IgD-negative memory B cell (primary cell): ENCODE data around the gene COX5A. TPM values are rescaled to one million over a fixed set of nuclear protein-coding genes. Genes with fewer than 3 reads are reported as not detected.
"Not testable (repeated sequence)": the region's sequence is repeated elsewhere in the genome, so short reads cannot be mapped to it uniquely, and the experiment has no call there.

Experiments used
- H3K27ac Mint-ChIP-seq, 3 donors: one replicate each; pipeline ENCODE4 v1.8.0; 2020 to 2022; ENCODE audit warnings: mild to moderate bottlenecking in 3 of 3, mixed read lengths in 3 of 3, moderate library complexity in 1 of 3
- H3K27me3 Mint-ChIP-seq: one replicate; pipeline ENCODE4 v1.8.0; 2021; ENCODE audit warnings: mixed read lengths
- H3K36me3 Mint-ChIP-seq: one replicate; pipeline ENCODE4 v1.8.0; 2020; ENCODE audit warnings: mild to moderate bottlenecking, mixed read lengths
- H3K4me1 Mint-ChIP-seq, 3 donors: one replicate each; pipeline ENCODE4 v1.8.0; 2020 to 2022; ENCODE audit warnings: mixed read lengths in 3 of 3, mild to moderate bottlenecking in 1 of 3
- H3K4me3 Mint-ChIP-seq, 4 donors: one replicate each; pipeline ENCODE4 v1.8.0; 2020 to 2022; ENCODE audit warnings: mild to moderate bottlenecking in 4 of 4, mixed read lengths in 4 of 4, moderate library complexity in 3 of 4
- H3K9me3 Mint-ChIP-seq, 3 donors: one replicate each; pipeline ENCODE4 v1.8.0; 2020 to 2021; ENCODE audit warnings: mixed read lengths in 3 of 3, mild to moderate bottlenecking in 1 of 3
- polyA plus RNA-seq: library from polyadenylated mRNA; unstranded; fragments of 300-500 nt; fragmentation: Illumina TruSeq; gene quantifications from one replicate; pipeline ENCODE4 v1.2.3, GENCODE V29; 2021

COX5A gene
- polyA plus RNA-seq, 1 donor from 2014 or later = 325 TPM

DNA sequence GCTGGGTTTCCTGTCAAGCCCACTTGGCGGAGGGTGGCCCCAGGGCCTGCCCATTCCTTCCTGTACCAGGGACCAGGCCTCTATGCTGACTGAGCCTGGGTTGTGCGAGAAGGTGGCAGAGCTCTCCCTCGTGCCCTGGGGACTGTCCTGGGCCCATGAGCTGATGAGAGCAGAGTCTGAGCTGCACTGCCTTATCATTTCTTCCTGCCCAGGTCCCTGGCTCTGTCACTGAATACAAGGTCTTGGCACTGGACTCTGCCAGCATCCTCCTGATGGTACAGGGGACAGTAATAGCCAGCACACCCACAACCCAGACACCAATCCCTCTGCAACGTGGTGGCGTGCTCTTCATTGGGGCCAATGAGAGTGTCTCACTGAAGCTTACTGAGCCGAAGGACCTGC lies 40.6 kb downstream of the COX5A start:
- Mint-ChIP-seq H3K27me3 (no peaks in the 10 kb centered on the region), H3K9me3 (no peaks in the 10 kb centered on the region), H3K4me1 (peaks cover 21 to 23% (median 23%) of the 10 kb centered on the region in 3 donors), H3K27ac (no peak overlapping the region), H3K36me3 (peaks cover 3% of the 10 kb centered on the region), H3K4me3 (no peak overlapping the region)

DNA sequence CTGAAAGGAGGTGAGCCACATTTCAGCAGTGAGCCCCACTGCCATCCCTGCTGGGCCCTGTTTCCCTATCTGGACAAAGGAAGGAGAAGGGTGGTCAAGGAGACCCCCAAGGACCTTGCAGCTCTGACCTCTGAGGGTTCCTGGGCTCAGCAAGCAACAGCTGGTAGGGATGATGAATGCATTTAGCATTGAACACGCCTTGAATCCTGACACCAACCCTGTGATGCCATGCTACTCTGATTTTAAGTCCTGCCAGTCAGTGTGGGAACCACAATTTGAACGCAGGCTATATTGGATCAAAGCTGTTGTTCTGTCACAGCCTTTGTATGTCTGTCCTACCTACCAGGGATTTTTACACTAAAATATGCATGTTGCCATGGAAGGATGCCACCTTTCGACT lies 41.6 kb downstream of the COX5A start:
- Mint-ChIP-seq H3K27ac (no peak overlapping the region), H3K4me1 (peaks cover 14 to 19% (median 16%) of the 10 kb centered on the region in 3 donors), H3K36me3 (peaks cover 4% of the 10 kb centered on the region), H3K9me3 (no peaks in the 10 kb centered on the region), H3K4me3 (no peak overlapping the region), H3K27me3 (no peaks in the 10 kb centered on the region)

DNA sequence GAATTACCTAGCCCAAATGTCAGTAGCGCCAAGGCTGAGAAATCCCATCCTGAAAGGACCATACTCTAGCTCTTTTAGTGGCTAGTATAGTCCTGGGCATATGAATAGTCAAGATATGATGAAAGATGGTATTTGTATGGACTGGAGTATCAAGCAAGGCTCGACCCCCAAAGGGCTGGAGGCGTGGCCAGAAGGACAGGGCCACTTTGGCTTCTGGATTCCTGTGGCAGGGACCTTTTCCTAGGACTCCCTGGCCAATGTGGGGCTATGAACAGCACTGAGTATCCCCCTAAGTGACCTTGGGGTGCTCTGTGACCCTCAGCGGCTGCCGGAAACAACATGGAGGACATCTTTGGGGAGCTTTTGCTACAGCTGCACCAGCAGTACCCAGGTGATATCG lies 42.0 kb downstream of the COX5A start:
- Mint-ChIP-seq H3K27me3 (no peaks in the 10 kb centered on the region), H3K36me3 (peaks cover 4% of the 10 kb centered on the region), H3K4me1 (peaks cover 16 to 17% (median 16%) of the 10 kb centered on the region in 3 donors), H3K4me3 (no peak overlapping the region), H3K27ac (no peak overlapping the region), H3K9me3 (no peaks in the 10 kb centered on the region)

DNA sequence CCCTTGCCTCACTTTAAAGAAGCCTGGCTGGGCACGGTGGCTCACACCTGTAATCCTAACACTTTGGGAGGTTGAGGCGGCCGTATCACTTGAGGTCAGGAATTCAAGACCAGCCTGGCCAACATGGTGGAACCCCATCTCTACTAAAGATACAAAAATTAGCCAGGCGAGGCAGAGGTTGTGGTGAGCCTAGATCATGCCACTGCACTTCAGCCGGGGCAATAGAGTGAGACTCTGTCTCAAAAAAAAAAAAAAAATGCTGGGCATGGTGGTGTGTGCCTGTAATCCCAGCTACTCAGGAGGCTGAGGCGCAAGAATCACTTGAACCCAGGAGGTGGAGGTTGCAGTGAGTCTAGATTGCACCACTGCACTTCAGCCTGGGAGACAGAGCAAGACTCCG lies 43.5 kb downstream of the COX5A start:
- H3K36me3 Mint-ChIP-seq, H3K9me3 Mint-ChIP-seq, H3K4me3 Mint-ChIP-seq, H3K27me3 Mint-ChIP-seq: not testable (repeated sequence)
- H3K27ac Mint-ChIP-seq = peak overlapping the region in 1 of 3 donors; percentile 80
- H3K4me1 Mint-ChIP-seq = peaks cover 23 to 28% (median 28%) of the 10 kb centered on the region in 3 donors

DNA sequence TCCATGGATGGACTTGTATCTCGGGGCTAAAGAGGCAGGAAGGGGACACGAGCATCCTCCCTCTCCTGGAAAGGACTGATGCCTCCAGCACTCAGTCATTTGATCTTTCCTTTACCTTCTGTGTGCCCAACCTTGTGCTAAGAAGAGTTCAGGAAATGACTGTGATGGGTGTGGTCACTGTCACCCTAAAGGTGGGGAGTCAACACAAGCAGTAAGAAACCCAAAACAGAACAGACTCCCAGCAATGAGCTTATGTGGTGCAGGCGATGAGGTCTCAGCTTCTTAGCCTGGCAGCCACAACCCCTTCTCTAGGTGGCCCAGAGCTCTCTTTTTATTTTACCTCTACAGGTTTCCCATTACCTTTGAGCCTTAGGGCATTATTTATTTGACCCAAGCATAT lies 44.2 kb downstream of the COX5A start:
- H3K27ac Mint-ChIP-seq = peak overlapping the region; percentile 80 to 95 (median 94)

DNA sequence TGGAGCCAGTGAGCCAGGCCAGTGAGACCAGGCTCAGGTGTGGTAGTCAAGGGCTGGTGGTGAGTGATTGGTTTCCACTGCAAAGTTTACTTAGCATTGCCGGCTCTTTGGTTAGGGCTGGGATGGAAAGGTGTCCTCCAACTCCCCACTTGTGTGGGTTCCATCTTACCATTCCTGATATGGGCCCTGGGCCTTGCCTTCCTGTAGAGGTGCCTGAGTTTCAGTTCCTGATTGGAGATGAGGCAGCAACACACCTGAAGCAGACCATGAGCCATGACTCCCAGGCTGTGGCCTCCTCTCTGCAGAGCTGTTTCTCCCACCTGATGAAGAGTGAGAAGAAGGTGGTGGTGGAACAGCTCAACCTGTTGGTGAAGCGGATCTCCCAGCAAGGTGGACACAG lies 44.9 kb downstream of the COX5A start:
- Mint-ChIP-seq H3K4me3 (peak overlapping the region in 3 of 4 donors; percentile 1 to 58 (median 9)), H3K4me1 (peaks cover 23 to 29% (median 28%) of the 10 kb centered on the region in 3 donors), H3K36me3 (peaks cover 4% of the 10 kb centered on the region), H3K27ac (peak overlapping the region in 2 of 3 donors; percentile 58 to 95), H3K27me3 (no peaks in the 10 kb centered on the region), H3K9me3 (no peaks in the 10 kb centered on the region)

More for the DNA sequence above, 44.2 kb downstream of the COX5A start:
- peaks cover 4% of the 10 kb centered on the region for H3K36me3 Mint-ChIP-seq
- peaks cover 23 to 29% (median 28%) of the 10 kb centered on the region in 3 donors for H3K4me1 Mint-ChIP-seq
- H3K4me3 Mint-ChIP-seq = peak overlapping the region; percentile 55 to 88 (median 72)
- no peaks in the 10 kb centered on the region for H3K9me3 Mint-ChIP-seq
- no peaks in the 10 kb centered on the region for H3K27me3 Mint-ChIP-seq

DNA sequence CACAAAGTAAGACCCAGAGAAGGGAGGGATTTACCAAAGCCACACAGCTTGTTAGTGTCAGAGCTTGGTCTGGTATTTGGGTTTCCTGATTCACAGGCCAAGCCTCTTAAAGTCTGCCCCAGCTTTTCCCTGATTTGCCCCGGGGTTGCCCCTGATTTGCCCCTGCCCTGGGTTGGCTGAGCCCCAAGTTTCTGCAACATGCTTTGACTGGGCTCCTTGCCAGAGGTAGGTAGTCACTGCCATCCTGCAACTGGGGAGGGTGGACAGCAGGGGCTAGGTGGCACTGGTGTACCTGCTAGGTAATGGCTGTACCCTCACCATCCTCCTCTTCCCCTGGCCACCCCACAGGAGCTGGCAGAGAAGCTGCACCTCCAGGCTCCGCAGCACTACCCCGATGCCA lies 45.6 kb downstream of the COX5A start:
- Mint-ChIP-seq H3K4me3 (peak overlapping the region in 2 of 4 donors; percentile 1 to 84), H3K36me3 (peaks cover 4% of the 10 kb centered on the region), H3K27ac (peak overlapping the region in 1 of 3 donors; percentile 58), H3K27me3 (no peaks in the 10 kb centered on the region), H3K9me3 (no peaks in the 10 kb centered on the region), H3K4me1 (peaks cover 23 to 29% (median 28%) of the 10 kb centered on the region in 3 donors)

DNA sequence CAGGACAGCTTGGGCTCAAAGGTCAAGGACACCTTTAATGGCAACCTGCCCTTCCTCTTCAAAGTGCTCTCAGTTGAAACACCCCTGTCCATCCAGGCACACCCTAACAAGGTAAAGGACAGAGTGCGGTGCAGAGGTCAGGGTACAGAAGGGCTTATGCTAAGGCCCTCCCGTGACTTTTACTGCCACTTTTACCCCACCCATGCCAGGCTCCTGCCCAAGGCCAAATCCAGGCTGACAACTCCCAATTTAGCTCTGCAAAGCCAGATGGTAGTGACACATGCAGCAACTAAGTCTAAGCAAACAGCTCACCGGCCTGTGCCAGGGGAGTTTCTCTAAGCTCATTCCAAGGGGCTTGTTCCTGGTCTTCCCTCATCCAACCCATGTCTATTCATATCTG lies 46.4 kb downstream of the COX5A start:
- no peaks in the 10 kb centered on the region for H3K27me3 Mint-ChIP-seq
- peak overlapping the region in 1 of 3 donors; percentile 10 for H3K27ac Mint-ChIP-seq
- peaks cover 23 to 29% (median 28%) of the 10 kb centered on the region in 3 donors for H3K4me1 Mint-ChIP-seq
- peaks cover 2% of the 10 kb centered on the region for H3K36me3 Mint-ChIP-seq
- peak overlapping the region in 2 of 4 donors; percentile 84 to 91 for H3K4me3 Mint-ChIP-seq
- no peaks in the 10 kb centered on the region for H3K9me3 Mint-ChIP-seq

DNA sequence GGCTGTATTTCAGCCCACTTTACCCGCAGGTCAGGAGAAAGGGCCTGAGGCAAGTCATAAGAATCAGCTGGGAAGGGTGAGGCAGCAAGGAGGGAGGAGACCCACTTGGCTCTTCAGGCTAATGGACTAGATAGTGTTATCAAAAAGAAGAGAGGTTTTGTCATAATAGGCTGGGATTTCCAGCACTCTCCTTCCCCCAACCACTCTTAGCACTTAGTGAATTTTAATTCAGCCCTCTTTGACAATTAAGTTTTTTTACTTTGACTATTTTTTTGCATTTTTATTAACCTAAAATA lies 47.3 kb downstream of the COX5A start:
- Mint-ChIP-seq H3K27me3 (no peaks in the 10 kb centered on the region), H3K4me1 (peaks cover 23 to 29% (median 28%) of the 10 kb centered on the region in 3 donors), H3K9me3 (no peaks in the 10 kb centered on the region), H3K4me3 (peak overlapping the region; percentile 84 to 97 (median 90)), H3K36me3 (peaks cover 2% of the 10 kb centered on the region), H3K27ac (peak overlapping the region in 2 of 3 donors; percentile 48 to 67)

DNA sequence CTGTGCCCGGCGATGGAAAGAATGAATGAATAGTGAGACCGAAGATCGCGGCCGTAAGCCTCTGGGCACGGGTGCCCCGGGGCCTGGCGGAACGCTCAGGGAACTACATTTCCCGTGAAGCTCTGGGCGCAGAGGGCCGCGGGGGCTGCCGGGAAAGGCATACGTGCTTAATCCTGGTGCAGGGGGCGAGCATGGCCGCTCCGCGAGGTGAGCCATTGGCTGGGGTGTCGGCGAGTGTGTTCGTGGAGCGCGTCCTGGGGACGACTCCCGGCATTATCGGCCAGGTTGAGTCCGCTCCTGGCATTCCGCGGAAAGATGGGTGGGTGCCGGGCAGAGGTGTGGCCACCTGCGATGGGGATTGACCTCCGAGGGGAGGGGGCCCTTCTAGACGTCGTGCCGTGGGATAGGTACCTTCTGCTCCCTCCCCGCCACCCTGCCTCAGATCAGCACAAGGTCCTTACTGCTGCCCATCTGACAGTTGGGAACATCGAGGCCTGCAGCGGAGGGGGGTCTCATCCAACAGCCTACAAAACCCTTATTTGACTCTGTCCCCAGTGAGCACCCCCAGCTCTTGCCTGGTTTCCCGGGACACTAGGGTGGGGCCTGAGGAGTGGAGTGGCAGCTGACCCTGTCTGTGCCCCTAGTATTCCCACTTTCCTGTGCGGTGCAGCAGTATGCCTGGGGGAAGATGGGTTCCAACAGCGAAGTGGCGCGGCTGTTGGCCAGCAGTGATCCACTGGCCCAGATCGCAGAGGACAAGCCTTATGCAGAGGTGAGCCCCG lies 47.8 kb downstream of the COX5A start, which contains the start of gene MPI:
Gene MPI, plus strand, starts transcription at position 160 of the 782 bp plus-strand sequence. Its CDS starts 32 bp downstream, at position 192.
- H3K9me3 Mint-ChIP-seq = no peaks in the 10 kb centered on the region
- H3K27ac Mint-ChIP-seq = peak within 1 kb of the TSS; percentile 44 to 83 (median 48)
- H3K4me1 Mint-ChIP-seq = peaks cover 23 to 29% (median 28%) of the 10 kb centered on the region in 3 donors
- H3K27me3 Mint-ChIP-seq = no peaks in the 10 kb centered on the region
- H3K36me3 Mint-ChIP-seq = peaks cover 2% of the 10 kb centered on the region
- peak within 1 kb of the TSS; percentile 84 to 97 (median 90) for H3K4me3 Mint-ChIP-seq

DNA sequence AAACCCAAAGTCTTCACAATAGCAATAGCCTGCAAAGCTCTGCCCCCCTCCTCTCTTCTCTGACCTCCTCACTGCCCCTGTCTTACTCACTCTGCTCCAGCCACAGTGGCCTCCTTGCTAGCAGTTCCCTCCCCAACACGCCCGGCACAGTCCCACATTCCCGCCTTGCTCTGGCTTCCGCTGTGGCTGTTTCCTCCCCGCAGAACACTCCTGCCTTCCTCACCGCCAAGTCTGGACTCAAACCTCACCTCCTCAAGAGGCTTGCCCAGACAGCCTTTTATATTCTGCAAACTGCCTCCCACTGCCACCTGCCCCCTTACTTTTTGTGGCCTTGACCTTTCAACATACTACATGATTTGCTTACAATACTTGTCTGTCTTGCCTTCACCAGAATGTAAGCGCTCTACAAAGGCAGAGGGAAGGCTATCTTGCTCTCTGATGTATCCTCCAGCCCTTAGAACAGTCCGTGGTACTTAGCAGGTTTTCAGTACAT lies 48.4 kb downstream of the COX5A start:
- Mint-ChIP-seq H3K27ac (peak overlapping the region; percentile 44 to 83 (median 48)), H3K4me3 (peak overlapping the region; percentile 84 to 97 (median 90)), H3K27me3 (no peaks in the 10 kb centered on the region), H3K4me1 (peaks cover 26 to 33% (median 32%) of the 10 kb centered on the region in 3 donors), H3K9me3 (no peaks in the 10 kb centered on the region), H3K36me3 (peaks cover 2% of the 10 kb centered on the region)

DNA sequence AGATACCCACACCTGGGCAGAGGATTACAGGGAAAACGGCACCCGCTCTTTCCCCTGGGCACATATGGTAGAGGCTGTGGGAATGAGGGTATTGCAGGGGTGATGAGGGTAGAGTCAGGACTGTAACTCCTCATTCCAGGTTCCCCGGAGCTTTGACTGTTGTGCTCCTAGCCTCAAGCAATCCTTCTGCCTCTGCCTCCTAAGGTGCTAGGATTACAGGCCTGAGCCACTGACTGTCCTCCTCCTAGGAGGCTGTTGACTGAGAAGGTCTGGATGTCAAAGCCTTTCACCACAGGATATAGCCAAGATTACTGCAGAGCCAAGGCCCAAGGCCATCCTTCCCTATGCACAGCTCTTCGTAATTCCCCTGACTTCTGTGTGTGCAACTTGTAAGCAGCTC lies 49.2 kb downstream of the COX5A start:
- H3K36me3 Mint-ChIP-seq = peaks cover 2% of the 10 kb centered on the region
- peaks cover 24 to 36% (median 35%) of the 10 kb centered on the region in 3 donors for H3K4me1 Mint-ChIP-seq
- H3K27me3 Mint-ChIP-seq = no peaks in the 10 kb centered on the region
- peak overlapping the region in 1 of 4 donors; percentile 84 for H3K4me3 Mint-ChIP-seq
- no peak overlapping the region for H3K27ac Mint-ChIP-seq
- no peaks in the 10 kb centered on the region for H3K9me3 Mint-ChIP-seq

DNA sequence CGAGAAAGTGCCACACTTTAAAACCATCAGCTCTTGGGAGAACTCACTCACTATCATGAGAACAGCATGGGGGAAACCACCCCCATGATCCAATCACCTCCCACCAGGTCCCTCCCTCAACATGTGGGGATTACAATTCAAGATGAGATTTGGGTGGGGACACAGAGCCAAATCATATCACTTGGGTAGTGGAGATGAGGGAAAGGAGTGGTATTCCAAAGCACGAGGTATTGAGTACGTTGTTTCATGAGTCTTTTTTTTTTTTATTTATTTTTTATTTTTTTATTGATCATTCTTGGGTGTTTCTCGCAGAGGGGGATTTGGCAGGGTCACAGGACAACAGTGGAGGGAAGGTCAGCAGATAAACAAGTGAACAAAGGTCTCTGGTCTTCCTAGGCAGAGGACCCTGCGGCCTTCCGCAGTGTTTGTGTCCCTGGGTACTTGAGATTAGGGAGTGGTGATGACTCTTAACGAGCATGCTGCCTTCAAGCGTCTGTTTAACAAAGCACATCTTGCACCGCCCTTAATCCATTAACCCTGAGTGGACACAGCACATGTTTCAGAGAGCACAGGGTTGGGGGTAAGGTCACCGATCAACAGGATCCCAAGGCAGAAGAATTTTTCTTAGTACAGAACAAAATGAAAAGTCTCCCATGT lies 50.2 kb downstream of the COX5A start:
- not testable (repeated sequence) for H3K27me3 Mint-ChIP-seq, H3K36me3 Mint-ChIP-seq, H3K27ac Mint-ChIP-seq, H3K9me3 Mint-ChIP-seq
- H3K4me3 Mint-ChIP-seq = peak overlapping the region in 1 of 4 donors; percentile 13
- H3K4me1 Mint-ChIP-seq = peaks cover 17 to 26% (median 25%) of the 10 kb centered on the region in 3 donors

DNA sequence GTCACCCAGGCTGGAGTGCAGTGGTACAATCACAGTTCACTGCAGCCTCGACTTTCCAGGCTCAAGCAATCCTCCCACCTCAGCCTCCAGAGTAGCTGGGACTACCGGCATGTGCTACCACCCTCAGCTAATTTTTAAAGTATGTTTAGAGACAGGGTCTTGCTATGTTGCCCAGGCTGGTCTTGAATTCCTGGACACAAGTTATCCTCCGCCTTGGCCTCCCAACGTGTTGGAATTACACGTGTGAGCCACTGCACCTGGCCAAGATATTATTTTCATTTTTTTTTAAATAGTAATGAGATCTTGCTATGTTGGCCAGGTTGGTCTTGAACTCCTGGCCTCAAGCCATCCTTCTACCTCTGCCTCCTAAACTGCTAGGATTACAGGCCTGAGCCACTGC lies 52.4 kb downstream of the COX5A start:
- Mint-ChIP-seq H3K9me3 (no peaks in the 10 kb centered on the region), H3K4me3 (no peak overlapping the region), H3K36me3 (peaks cover 2% of the 10 kb centered on the region), H3K27ac (peak overlapping the region in 1 of 3 donors; percentile 50), H3K27me3 (no peaks in the 10 kb centered on the region), H3K4me1 (peaks cover 11 to 19% (median 18%) of the 10 kb centered on the region in 3 donors)
